ENCODE measurements around the gene LRIG1.

The LRIG1 gene

GRCh38 chr3:66500576-66501482 lies at the start of gene LRIG1:
Gene LRIG1 (minus strand): TSS chr3:66501022. CDS start chr3:66500407, 615 bp downstream.
- peak; percentile 96 for DNase-seq

- no peak for DNase-seq
Observed at GRCh38 chr3:66544619-66545429, 44.0 kb upstream of the LRIG1 start.

DNA sequence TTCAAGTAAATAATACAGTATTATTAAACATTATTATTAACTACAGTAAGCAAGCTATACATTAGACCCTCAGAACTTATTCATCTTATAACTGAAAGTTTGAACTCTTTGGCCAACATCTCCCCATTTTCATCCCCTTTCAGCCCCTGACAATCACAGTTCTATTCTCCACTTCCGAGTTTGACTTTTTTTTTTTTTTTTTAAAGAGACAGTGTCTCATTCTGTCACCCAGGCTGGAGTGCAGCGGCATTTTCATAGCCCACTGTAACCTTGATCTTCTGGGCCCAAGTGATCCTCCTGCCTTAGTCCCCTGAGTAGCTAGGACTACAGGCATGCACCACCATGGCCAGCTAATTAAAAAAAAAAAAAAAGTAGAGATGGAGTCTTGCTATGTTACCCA lies 41.3 kb upstream of the LRIG1 start:
- no peak for DNase-seq

- DNase-seq = no peak
Observed at GRCh38 chr3:66539466-66539989, 38.7 kb upstream of the LRIG1 start.

DNA sequence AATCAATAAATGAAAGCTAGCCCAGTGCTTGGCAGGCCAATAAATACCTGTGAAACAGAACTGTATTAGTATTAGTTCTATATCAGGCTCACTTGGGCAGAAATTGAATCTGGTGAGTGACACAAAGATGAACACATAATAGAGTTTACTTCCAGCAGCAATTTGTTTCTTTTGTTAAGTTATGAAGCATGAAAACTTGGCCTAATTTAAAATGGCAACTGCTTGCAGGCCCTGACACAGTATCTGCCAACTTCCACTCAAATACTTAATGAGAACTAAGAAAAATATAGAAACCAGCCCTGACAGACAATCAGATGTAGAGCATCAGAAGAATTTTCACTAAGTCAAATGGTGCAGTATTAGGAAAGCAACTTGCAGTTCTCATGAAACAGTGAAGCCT lies 37.6 kb upstream of the LRIG1 start:
- no peak for DNase-seq

- no peak for DNase-seq
Observed at GRCh38 chr3:66537735-66538134, 36.9 kb upstream of the LRIG1 start.

DNA sequence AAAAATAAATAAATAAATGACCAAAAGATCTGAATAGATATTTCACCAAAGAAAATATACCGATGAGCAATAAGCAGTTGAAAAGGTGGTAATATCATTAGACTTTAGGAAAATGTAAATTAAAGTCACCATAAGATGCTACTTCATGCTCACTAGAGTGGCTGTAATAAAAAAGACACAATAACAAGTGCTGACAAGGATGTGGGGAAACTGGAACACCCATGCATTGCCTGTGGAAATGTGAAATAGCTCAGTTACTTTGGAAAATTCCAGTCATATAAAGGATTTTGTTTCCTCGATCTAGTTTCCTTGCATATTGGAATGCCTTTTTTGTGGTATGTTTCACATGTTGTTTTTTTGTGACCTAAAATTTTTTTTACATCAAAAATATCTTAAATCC lies 36.0 kb upstream of the LRIG1 start:
- no peak for DNase-seq

DNA sequence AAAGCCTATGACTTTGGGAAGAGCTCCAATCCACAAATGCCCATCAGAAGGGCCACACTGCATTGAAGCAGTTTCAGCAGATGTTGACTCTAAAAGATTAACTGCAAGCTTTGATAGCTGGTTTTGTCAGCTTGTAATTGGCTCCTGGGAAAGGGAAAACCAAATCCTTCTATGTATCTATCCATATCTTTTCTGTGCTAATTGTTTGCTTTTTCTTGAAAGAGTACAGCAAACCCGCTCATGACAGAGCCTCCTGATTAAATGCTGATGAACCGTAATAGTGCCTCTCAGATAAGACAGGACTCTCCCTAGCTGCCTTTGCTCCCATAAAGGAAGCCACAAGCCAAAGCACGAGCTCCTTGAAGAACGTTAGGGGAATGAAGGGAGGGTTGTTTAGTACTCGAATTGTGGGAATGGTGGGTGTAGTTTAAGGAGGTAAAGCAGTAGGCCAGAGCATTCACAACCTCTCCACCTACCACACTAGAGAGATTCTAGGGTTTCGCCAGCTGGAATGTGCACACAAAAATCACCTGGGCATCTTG lies 33.6 kb upstream of the LRIG1 start:
- DNase-seq = no peak

- no peak for DNase-seq
Observed at GRCh38 chr3:66532613-66533012, 31.8 kb upstream of the LRIG1 start.

DNA sequence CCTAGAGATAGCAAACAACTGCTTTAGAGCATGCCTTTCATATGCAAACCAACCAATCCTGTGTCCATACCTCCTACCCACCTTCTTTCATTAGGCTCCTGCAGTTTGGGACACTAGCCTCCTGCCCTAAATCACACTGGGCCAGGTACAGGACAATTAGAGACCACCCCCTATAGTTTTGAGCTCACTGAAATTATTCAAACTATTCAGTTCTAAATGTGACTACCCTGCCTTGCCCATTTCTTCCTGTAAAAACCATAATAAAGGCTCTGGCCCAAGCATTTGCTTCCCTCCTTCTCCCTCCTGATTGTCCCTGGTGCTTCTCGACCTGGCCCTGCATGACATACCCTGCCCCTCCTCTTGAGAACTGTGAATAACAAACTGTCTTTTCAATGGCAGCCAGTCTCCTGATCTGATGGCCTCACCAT lies 31.4 kb upstream of the LRIG1 start:
- DNase-seq = no peak

GRCh38 chr3:66531256-66531655 lies 30.4 kb upstream of the LRIG1 start:
- DNase-seq = no peak

DNA sequence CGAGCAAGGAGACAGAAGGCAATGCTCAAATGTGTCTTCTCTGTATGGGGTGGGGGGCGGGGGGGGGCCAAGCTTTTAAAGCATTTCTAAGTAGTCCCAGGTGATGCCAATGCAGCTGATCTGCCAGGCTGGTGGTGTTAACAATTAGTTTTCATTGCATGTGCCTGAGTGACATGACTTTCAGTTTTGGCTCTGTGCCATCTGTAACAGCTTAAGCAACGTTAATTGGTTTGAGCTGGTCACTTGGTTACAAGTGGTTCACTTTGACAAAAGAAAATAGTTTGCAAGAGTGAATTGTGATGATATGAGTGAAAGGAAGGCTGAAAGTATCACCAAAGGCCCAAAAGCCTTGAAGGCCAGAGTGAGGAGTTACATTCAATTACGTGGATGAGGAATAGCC lies 26.4 kb upstream of the LRIG1 start:
- DNase-seq = no peak

DNA sequence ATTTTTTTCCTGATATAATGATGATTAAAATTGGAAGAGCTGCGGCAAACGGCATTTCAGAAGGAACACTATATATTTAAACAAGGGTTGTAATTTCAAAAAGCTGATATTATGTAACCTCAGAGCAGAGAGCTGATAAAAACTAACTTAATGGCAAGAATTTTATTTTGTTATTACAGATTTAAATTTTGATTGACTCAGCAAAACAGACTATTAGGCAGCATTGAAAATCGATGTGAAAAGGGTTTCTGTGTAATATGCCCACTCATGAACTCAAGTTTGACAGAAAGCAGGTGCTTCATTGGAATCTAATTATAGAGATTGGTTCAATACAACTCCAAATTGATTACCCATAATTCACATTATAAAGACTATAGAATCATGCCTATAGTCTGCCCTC lies 24.9 kb upstream of the LRIG1 start:
- no peak for DNase-seq

DNA sequence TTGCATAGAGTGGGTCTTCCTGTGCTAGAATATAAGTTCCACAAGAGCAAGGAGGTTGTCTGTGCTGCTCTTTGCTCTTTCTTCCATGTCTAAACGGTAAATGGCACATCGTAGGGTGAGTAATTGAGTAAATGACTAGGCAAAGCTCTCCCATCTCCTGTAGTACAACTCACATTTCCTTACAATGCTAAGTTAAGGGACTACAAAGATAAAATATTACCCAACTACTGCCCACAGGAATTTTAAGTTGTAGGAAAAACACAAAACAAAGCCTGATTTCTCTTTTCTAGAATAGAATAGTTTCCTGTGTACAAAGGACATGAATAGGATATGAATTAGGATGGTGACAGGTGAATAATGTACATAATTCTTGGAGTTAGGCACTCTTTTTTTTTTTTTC lies 19.9 kb upstream of the LRIG1 start:
- DNase-seq = no peak

DNA sequence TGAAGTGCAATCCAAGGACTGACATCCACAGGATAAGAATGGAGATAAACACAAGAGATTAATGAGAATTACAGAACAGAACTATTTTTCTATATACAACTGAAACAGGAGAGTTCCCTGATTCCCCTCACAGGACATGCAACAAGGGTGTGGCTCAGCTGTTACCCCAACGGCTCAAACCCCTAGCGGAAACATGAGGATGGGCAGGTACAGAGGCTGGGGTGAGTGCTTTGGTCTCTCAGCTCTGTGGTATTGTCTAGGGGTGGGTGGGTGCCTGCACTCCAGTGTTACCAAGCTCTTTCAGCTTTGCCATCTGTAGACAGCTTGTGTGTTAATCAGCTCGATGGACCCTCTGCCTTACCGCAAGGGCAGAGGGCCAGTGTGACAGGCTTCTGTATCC lies 17.8 kb upstream of the LRIG1 start:
- DNase-seq = no peak

GRCh38 chr3:66518126-66518525 lies 17.3 kb upstream of the LRIG1 start:
- no peak for DNase-seq

DNA sequence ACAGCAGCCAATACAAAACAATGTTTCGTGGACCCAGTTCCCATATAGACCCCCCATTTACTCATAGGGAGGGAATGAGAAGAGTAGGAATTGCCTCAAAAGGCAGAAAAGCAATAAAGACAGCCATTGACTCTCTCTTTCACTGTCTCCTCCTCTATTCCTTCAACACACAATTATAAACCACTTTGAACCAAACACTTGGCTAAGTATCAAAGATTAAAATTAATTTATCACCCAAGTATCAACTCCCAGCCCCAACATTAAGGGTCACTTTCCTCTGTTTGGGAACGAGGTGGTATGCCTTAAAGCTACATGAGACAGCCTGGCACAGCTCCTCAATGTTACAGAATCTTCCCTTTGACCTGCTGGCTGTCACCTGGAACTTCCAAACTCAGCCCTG lies 16.4 kb upstream of the LRIG1 start:
- no peak for DNase-seq

DNA sequence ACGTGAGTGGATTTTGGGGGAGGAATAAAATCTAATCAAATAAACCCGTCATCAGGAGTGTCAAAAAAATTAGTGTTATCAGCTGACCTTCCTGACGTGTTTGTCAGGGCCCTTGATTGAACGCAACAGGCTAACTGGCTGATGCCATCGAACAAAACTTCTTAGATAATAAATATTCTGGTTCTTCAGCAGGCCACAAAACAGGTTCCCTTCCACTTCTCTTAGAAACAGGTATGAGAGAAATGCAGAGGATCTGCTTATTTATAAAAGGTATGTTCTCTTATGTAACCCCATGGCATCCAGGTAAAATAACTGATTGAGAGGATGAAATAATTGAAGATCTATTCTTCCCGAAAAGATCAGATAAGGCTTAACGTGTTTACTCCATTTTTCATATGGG lies 7.6 kb upstream of the LRIG1 start:
- DNase-seq = no peak

DNA sequence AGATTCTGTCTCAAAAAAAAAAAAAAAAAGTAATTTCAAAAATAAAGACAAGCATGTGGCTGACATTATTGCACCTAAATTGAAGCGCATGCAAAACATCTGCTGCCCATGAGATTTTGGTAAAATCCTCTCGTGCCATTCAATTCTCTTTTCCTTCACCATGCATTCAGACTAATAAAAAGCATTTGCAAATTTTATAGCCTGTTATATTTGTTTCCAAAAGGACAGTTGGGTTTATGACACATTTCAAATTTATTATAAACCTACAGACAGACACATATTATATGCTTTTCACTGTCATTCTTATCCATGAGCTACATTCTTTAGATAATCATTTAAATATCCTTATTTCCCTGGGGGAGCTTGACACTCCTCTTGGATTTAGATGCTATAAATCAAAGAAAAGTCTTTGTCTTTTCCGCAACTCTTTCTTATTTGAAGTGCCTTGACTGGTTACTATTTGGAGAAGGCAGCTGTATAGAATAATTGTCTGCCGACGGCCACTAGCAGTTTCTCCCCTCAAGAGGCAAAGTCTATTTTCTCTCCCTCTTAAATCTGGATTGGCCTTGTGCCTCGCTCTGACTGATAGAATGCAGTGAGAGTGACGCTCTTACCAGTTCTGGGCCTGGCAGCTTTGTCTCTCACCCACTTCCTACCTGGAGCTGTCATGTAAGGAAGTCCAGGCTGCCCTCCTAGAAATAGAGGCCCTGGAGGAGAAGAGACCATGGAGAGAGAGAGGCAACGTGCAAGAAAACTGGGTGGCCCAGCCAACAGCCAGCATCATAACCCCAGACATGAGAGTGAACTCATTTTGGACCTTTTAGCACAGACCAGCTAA lies 6.8 kb upstream of the LRIG1 start:
- DNase-seq = no peak

GRCh38 chr3:66506154-66506553 lies 5.3 kb upstream of the LRIG1 start:
- DNase-seq = no peak

DNA sequence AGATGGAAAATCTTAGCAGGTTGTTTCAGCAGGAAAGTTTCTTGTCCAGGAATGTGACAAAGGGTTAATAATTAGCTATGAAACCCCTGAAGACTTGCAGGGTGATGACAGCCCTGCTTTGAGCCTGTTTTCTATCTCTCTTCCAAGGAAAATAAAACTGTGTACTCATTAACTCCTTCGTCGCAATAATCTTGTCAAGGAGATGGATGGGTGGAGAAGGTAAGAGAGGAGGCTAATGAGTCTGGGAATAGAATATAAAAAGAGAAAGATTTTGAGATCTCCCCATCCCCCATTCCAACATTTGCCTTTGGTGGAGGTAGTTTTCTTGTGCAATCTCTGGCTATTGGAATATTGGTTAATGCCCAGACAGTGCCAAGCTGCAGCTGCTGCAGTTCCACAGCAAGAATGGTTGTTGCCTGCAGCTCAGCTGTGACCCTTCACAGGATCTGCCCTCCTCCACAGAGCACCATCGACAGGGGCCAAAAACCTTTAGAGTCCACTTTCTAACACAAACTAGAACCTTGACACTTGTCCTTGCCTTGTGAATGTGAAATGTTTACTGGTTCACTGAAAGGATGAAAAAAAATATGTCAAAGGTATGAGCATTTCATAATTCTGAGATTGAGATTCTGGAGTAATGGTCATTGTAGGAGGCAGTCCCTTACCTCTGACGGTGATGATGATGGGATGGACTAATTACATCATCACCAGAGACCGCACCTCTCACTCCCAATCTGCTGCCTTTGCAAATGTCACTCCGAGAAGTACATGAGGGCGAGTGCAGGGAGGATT lies 4.2 kb upstream of the LRIG1 start:
- no peak for DNase-seq

- DNase-seq = no peak
Observed at GRCh38 chr3:66502981-66503380, 2.2 kb upstream of the LRIG1 start.

Measured in GOT3 (cell line).